ENCODE data around the gene CDC42SE1. TPM values are rescaled to one million over a fixed set of nuclear protein-coding genes. Genes with fewer than 3 reads are reported as not detected.
A peak's percentile ranks its signal among the peaks of the same experiment; 100 is the strongest.

The CDC42SE1 gene
- polyA plus RNA-seq, 1 experiment: 60.4 TPM

DNA sequence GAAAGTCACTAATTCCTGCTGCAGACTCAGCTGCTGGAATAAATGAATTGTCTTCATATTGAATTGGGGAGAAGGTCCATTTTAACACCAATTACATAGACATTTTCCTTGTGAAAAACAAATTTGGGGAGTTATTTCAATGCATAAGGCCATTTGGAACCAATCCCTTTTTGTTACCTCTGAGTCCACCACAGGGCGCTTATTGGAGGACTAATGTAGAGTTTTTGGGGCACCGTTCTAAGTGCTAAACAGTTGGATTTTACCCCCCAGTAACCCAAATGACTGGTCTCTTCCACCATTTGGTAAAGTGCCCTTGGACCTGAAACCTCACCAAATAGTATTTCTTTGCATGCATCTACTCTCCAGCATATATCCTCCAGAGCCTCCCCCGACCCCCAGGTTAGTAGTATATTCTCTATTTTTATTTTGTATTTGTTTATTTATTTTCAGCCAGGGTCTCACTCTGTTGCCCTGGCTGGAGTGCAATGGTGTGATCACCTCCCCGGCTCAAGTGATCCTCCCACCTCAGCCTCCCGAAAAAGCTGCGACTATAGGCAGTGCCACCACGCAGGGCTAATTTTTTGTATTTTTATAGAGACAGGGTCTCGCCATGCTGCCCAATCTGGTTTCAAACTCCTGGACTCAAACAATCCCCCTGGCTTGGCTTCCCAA, 49.6 kb downstream of the CDC42SE1 start:
- ChIA-PET POLR2A (interaction anchor here (0.6 kb wide), 1 partner anchor 234 kb away, joined by 14 read pairs; no protein-coding TSS in a partner anchor), CTCF (interaction anchor here (0.6 to 1.6 kb wide), 3 partner anchors 14 to 19 kb away, joined by 3 read pairs; no protein-coding TSS in a partner anchor)
- DNase-seq (ENCODE audit: low read depth): no peak

GRCh38 chr1:151009206-151009587, 50.2 kb downstream of the CDC42SE1 start:
- ChIA-PET POLR2A (interaction anchor here (0.6 kb wide), 1 partner anchor 233 kb away, joined by 14 read pairs; no protein-coding TSS in a partner anchor), CTCF (interaction anchor here (0.6 to 1.6 kb wide), 3 partner anchors 13 to 35 kb away, joined by 3 read pairs; no protein-coding TSS in a partner anchor)
- peak overlapping the region; percentile 67 for H3K4me3 ChIP-seq (ENCODE audit: low read depth, low read length)
- TF ChIP-seq CTCF (IDR thresholded peaks at IDR 0.05; ENCODE audit: insufficient read depth, low read depth, low read length): no peak
- no peaks in the 10 kb centered on the region for H3K36me3 ChIP-seq (ENCODE audit: control insufficient read depth, insufficient read depth, low read length)
- no peaks in the 10 kb centered on the region for H3K27me3 ChIP-seq (ENCODE audit: control insufficient read depth, insufficient read depth, low read length)
- peak; percentile 39 for DNase-seq (ENCODE audit: low read depth)

More for the DNA sequence above, 49.6 kb downstream of the CDC42SE1 start:
- Histone ChIP-seq H3K4me3 (ENCODE audit: low read depth, low read length) (no peak overlapping the region), H3K36me3 (ENCODE audit: control insufficient read depth, insufficient read depth, low read length) (no peaks in the 10 kb centered on the region), H3K27me3 (ENCODE audit: control insufficient read depth, insufficient read depth, low read length) (no peaks in the 10 kb centered on the region)
- no peak for TF ChIP-seq CTCF (IDR thresholded peaks at IDR 0.05; ENCODE audit: insufficient read depth, low read depth, low read length)

DNA sequence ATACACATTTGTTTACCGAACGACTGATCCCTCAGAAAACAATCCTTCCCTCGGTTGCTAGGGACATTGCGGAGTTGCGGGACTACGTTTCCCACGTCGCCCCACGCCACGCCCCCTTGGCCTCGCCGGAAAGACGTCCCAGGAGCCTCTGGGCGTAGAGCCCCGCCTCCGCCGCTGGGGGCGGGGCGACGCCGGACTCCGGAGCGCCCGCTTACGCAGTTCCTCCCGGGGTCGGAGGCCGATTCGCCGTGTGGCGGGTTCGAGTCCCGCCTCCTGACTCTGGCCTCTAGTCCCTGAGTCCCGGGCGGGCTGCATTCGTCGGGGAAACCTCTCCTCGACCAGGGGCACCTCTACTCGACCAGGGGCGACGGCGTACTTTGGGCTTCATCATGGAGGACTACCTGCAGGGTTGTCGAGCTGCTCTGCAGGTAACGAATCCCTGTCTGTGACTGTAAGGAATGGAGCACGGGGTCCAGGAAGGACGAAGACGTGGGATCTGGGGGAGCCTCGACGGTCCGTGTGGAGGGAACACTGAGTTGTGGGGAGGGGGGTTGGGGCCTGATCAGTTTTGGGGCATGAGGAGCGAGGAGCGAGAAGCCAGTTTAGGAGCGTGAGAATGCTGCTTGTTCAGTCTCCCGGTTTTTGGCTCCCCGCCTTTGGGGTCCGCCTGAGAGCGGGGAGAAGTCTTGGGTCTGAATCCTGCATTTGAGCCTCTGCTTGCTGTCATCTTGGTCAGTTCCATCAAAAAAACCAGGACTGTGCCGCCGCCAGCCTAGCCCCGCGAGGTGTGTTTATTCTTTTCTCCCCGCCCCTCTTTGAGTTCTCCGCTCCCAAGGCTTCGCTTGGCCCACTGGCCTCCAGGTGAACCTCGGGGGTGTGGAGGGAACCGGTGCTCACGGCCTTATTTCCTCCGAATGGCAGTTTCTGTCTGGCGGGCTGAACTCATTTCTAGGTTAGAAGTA, 50.9 kb downstream of the CDC42SE1 start, which contains the start of gene PRUNE1:
TSS of gene PRUNE1 (plus strand) at position 206 of the 962 bp plus-strand sequence. CDS start at position 390, 184 bp downstream.
- DNase-seq (ENCODE audit: low read depth): peak; percentile 82
- Histone ChIP-seq H3K27me3 (ENCODE audit: control insufficient read depth, insufficient read depth, low read length) (no peaks in the 10 kb centered on the region), H3K4me3 (ENCODE audit: low read depth, low read length) (peak within 1 kb of the TSS; percentile 67), H3K36me3 (ENCODE audit: control insufficient read depth, insufficient read depth, low read length) (no peaks in the 10 kb centered on the region)
- ChIA-PET CTCF (interaction anchor here (0.6 to 1.6 kb wide), 3 partner anchors 12 to 36 kb away, joined by 3 read pairs; no protein-coding TSS in a partner anchor), POLR2A (no interaction called here)
- TF ChIP-seq CTCF (IDR thresholded peaks at IDR 0.05; ENCODE audit: insufficient read depth, low read depth, low read length): no peak

GRCh38 chr1:151007853-151008243, 51.6 kb downstream of the CDC42SE1 start:
- ChIA-PET POLR2A (no interaction called here), CTCF (interaction anchor here (1.7 to 4.9 kb wide), 2 partner anchors 12 to 39 kb away, joined by 5 to 64 read pairs; no protein-coding TSS in a partner anchor)
- DNase-seq (ENCODE audit: low read depth): no peak
- Histone ChIP-seq H3K4me3 (ENCODE audit: low read depth, low read length) (peak overlapping the region; percentile 14; the same call in 1 of the 2 replicates), H3K36me3 (ENCODE audit: control insufficient read depth, insufficient read depth, low read length) (no peaks in the 10 kb centered on the region), H3K27me3 (ENCODE audit: control insufficient read depth, insufficient read depth, low read length) (no peaks in the 10 kb centered on the region)
- no peak for TF ChIP-seq CTCF (IDR thresholded peaks at IDR 0.05; ENCODE audit: insufficient read depth, low read depth, low read length)

All from BJ (cell line).